C4-2B (cell line): Measurements from ENCODE around the gene LMOD3.

Experiments
- CTCF ChIP-seq: fragments of 450-650 bp; conservative IDR thresholded peaks from 2 replicates; pipeline ENCODE4 v1.5.1; 2017; ENCODE audit warnings: mild to moderate bottlenecking
- ZFX ChIP-seq: fragments of 450-650 bp; IDR thresholded peaks from 2 replicates; pipeline ENCODE4 v1.6.1; 2017

DNA sequence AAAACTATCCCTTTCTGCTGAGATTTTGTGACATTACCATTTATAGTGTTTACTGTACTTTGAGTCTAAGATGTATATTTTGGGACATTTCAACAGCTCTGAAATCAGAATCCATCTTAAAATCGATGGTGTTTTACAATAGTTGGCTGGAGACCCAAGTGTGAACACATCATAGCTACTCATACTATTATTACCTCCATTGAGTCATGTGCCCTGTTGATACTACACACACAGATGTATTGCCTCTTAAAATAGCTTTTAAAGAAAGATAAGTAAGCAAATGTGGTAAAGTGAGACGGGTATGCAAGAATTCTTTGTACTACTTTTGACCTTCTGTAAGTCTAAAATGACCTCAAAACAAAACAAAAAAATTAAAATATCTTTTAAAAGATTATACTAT is 6.7 kb downstream of the LMOD3 start:
- no peak for TF ChIP-seq CTCF
- TF ChIP-seq ZFX, result no peak
